Adrenal gland (tissue), 5 donors: ENCODE measurements around the gene SIPA1.

Experiments
- CTCF ChIP-seq, 6 experiments: fragments of 450-650 bp in 4 of 6; fragments of 200-600 bp in 2 of 6; sonication (generic) in 1 of 6; IDR thresholded peaks; 1 replicate in 5 of 6; 2 replicates in 1 of 6; pipeline versions ENCODE4 v1.5.1 to v1.8.0; 2016 to 2021; ENCODE audit warnings: antibody characterized with exemption in 6 of 6, mild to moderate bottlenecking in 2 of 6, moderate library complexity in 1 of 6
- POLR2A ChIP-seq, 2 donors: fragments of 450-650 bp; IDR thresholded peaks; one replicate each; pipeline ENCODE4 v1.6.1; 2017; ENCODE audit warnings: antibody characterized with exemption in 2 of 2, mild to moderate bottlenecking in 2 of 2, moderate library complexity in 1 of 2
- donor health status: DM: no; HTN: no; CAD: no.

GRCh38 chr11:65615950-65616574 is 21.8 kb upstream of the SIPA1 start:
- TF ChIP-seq CTCF (IDR thresholded peaks at IDR 0.05), result no peak
- no peak for TF ChIP-seq POLR2A (IDR thresholded peaks at IDR 0.05)
